ENCODE data around the gene BICD1.
A peak's percentile ranks its signal among the peaks of the same experiment; 100 is the strongest.
"Not testable (repeated sequence)": the region's sequence is repeated elsewhere in the genome, so short reads cannot be mapped to it uniquely, and the experiment has no call there.

Gene BICD1

DNA sequence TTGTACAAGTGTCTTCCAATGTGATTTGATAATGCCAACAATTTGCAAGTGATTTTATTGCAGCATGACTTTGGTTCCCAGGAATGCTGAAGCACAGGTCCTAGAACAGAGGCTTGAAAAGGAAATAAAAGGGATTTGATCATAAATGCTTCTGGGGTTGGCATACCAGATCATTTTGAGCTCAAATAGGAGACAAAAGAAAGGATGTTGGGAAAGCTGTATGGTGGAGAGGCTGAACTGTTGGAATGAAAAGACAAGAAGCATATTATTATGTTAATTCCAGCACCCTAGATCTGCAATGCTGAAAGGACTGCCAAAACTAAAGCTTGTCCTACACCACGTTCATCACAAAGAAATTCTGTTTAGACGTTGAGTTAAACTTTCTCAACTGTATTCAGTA, 143.1 kb downstream of the BICD1 start:
- DNase-seq, result no peak

DNA sequence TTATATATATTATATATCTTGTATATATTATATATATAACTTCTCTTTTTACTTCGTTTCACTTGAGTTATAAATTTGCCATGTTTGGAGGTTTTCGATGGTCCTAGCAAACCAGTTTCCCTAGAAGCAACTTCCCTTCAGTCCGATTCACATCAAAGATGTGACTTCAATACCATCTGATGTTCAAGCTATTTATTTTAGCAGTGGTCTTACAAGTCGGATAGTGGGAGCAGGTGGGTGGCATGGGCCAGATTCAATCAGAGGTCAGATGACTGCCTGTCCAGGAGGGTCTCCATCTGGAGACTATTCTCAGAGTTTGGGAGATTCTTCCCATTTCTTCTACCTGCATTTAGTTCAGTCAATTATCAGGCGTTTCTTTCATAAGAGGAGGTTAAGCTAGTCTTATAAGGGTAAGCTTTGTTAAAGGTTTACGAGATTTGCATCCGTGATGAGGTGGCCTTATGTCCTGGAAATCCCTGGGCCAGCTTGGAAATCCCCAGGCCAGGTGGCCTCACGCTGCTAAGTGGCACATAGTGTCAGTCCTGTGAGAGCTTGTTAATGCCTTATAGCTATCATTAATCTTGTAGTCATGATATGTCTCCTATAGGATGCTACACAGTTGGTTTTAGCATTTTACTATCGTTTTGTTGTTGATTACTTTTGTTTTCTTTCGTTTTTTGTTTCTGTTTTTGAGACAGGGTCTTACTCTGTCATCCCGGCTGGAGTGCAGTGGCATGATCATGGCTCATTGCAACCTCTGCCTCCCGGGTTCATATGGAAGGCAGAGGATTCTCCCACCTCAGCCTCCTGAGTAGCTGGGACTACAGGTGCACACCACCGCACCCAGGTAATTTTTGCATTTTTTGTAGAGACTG, 145.8 kb downstream of the BICD1 start:
- DNase-seq, result peak in 1 of 2 donors; percentile 17

- no peak for DNase-seq
Measured at GRCh38 chr12:32253154-32253790, 146.6 kb downstream of the BICD1 start.

DNA sequence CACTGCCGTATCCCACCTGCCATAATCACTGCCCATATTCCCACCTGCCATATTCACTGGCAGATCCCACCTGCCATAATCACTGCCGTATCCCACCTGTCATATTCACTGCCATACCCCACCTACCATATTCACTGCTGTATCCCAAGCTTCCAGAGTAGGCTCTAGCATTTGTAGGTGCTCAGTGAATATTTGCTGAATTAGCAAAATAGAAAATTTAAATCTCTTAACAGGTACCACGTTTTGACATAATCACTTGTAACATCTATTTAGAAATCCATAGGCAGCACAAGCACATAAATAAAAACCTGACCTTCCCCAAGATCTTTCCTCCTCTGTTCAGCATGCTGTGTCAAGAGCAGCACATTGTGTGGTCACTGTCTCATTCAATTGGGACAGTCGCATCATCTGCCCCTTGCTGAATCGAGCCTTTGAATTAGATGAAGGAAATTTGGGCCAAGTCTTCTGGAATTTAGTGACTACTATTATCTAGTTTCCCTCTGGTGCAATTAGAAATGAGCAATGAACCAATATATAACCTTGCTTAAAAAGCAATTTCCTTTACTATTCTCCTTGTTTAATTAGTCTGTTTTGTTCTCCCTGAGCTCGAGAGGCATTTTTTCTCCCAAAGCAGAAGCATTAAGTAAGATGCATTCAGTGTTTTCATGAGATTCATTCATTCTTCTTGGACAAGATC, 147.8 kb downstream of the BICD1 start:
- DNase-seq, result no peak

- DNase-seq, result no peak
Measured at GRCh38 chr12:32255588-32255987, 148.9 kb downstream of the BICD1 start.

GRCh38 chr12:32257695-32258496, 151.2 kb downstream of the BICD1 start:
- no peak for DNase-seq

- DNase-seq, result no peak
Measured at GRCh38 chr12:32260696-32261095, 154.0 kb downstream of the BICD1 start.

DNA sequence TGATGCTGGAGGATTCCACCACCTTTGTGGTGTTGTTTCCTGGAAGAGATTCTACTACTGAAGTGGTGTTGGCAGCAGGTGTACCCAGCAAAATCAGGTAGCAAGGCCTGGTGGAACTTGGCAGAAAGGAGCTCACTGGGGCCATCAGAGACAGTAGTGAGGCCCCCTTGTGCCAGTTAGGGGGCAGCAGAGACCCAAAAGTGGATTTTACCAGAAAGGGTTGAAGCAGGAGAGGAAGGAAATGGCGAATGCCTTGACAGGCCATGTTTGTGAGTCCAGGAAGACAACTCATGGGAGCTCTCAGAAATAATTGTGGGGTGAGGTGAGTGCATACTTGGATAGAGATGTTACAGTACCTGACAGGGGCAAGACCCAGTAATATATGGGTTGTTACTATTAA, 155.0 kb downstream of the BICD1 start:
- DNase-seq, result peak; percentile 6 to 16

DNA sequence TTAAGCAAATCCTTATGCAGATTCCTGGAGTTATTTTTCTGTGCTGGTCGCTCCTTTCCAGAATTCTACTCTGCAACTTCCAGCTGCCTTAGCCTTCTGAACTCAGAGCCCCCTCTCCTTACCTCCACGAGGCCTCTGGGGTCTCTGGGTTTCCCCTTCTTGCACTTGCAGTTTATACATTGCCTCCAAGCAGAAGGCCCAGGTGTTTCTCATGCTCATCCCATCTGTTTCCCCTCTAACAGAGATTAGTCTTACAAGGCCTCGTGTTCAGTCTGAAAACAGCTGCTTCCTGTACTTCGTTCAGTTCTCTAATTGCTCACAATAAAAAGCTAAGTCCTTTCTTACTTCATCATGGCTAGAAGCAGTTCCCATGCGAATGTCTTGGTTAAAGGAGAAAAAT, 158.3 kb downstream of the BICD1 start:
- peak in 1 of 2 donors; percentile 45 for DNase-seq

- DNase-seq, result no peak
Measured at GRCh38 chr12:32265456-32265855, 158.8 kb downstream of the BICD1 start.

DNA sequence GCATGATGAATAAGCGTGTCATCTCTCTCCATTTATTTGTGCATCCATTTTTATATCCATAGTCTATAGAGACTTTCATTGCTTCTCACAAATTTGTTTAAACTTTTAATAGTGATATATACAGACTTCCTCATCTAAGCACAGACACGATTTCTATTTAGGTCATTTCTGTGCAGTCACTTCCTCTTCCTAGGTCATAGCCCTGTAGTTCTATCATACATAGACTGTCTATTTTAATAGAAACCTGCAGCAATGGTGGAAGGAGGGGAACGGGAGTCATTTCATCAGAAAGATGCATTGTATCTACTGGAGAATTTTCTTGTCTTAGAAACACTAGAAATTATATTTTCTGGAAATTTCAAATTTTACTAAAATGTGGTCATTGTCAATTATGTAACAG, 159.3 kb downstream of the BICD1 start:
- DNase-seq, result no peak

- no peak for DNase-seq
Measured at GRCh38 chr12:32266756-32267155, 160.1 kb downstream of the BICD1 start.

DNA sequence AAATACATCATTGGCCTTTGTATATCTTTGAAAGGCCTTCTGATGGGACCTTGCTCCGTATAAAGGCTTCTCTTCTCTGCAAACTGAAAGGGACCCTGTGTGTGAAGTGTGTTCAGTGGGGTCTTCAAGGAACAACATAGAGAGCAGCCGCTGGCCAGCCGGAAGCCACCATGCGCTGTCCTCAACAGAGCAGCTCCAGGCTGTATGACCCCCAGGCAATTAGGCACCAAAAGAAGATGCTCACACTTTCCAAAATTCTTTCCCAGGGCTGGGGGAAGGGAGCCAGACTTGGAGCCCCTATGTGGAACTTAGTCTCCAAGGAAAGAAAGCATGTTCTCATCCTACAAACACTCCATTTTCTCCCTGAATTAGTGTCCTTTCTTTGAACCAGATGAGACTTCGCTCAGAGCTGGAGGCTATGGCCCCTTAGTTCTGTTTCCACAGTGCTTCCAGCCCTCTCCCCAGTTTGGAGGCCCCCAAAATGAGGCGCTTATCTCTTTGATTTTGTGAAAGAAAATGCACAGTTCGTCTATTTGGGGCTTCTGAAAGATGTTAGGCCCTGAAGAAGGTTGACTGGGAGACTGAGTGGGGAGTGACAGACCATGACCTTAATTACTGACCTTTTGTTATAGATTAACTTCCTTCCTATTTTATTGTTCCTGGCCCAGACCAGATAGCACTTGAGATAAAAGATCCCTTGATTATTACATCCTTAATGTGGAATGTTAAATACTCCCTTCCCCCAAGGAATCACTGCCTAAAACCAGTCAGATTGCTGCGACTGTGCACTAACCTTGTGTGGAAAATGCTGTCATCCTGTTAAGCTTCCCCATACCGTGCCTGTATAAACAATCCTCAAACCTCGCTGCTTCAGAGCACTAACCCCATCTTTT, 164.4 kb downstream of the BICD1 start:
- no peak for DNase-seq

DNA sequence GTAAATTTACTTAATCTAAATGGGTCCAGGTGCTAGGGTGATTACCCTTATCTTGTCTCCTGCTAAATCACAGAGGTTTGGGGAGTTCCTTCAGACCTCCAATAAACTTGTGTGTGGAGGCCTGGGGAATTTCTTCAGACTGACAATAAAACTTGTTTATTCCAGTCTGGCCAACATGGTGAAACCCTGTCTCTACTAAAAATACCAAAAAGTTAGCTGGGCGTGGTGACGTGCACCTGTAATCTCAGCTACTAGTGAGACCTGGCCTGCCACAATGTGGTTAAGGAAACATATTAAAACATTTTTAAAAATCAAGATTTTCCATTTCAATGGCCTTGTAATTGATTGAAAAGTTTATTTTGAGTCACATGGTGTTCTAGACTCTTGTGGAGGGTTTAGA, 165.8 kb downstream of the BICD1 start:
- DNase-seq, result no peak

DNA sequence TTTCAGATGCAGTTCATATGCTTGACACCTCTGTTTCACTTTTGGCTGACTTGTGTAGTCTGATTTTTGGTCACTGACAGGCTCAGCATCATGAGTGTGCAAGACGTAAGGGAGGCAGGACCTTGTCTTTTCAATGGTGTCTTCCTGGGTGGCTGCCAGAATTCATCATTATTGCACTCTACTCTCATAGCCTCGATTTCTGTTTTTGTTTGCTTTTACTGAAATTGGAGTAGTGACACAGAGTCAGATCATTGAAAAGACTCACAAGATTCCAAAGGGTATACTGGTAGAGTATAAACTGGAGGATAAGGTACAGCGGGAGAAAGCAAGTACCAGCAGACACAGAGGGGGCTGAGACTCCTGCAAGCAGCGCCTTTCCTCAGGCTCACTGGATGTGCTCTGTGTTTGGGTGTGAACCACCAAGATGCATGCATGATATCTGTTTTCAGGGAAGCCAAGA, 166.4 kb downstream of the BICD1 start:
- no peak for DNase-seq

- peak; percentile 25 to 62 for DNase-seq
Measured at GRCh38 chr12:32273712-32274111, 167.1 kb downstream of the BICD1 start.

GRCh38 chr12:32274665-32275064, 168.0 kb downstream of the BICD1 start:
- DNase-seq, result no peak

DNA sequence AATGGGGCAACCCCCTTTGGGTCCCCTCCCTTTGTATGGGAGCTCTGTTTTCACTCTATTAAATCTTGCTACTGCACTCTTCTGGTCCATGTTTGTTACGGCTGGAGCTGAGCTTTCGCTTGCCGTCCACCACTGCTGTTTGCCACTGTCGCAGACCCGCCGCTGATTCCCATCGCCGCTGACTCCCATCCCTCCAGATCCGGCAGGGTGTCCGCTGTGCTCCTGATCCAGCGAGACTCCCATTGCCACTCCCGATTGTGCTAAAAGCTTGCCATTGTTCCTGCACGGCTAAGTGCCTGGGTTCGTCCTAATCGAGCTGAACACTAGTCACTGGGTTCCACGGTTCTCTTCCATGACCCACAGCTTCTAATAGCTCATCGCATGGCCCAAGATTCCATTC, 168.9 kb downstream of the BICD1 start:
- not testable (repeated sequence) for DNase-seq

- DNase-seq, result no peak
Measured at GRCh38 chr12:32277774-32278173, 171.1 kb downstream of the BICD1 start.

- no peak for DNase-seq
Measured at GRCh38 chr12:32281098-32281497, 174.5 kb downstream of the BICD1 start.

- no peak for DNase-seq
Measured at GRCh38 chr12:32284561-32284960, 177.9 kb downstream of the BICD1 start.

- DNase-seq, result no peak
Measured at GRCh38 chr12:32285021-32285420, 178.4 kb downstream of the BICD1 start.
